DND-41 (cell line): ENCODE results near the gene GPA33.

Experiments used
- CTCF ChIP-seq: IDR thresholded peaks from 2 replicates; pipeline ENCODE4 v1.5.1; 2012; ENCODE audit warnings: borderline replicate concordance, low read length, moderate library complexity, mild to moderate bottlenecking; ENCODE audit not compliant: poor library complexity, severe bottlenecking; ENCODE audit errors: extremely low read depth
- EZH2 ChIP-seq: IDR thresholded peaks from 3 replicates; pipeline ENCODE4 v1.6.1; 2012; ENCODE audit warnings: borderline replicate concordance, low read depth, mild to moderate bottlenecking, moderate library complexity, low read length, inconsistent platforms; ENCODE audit not compliant: severe bottlenecking

DNA sequence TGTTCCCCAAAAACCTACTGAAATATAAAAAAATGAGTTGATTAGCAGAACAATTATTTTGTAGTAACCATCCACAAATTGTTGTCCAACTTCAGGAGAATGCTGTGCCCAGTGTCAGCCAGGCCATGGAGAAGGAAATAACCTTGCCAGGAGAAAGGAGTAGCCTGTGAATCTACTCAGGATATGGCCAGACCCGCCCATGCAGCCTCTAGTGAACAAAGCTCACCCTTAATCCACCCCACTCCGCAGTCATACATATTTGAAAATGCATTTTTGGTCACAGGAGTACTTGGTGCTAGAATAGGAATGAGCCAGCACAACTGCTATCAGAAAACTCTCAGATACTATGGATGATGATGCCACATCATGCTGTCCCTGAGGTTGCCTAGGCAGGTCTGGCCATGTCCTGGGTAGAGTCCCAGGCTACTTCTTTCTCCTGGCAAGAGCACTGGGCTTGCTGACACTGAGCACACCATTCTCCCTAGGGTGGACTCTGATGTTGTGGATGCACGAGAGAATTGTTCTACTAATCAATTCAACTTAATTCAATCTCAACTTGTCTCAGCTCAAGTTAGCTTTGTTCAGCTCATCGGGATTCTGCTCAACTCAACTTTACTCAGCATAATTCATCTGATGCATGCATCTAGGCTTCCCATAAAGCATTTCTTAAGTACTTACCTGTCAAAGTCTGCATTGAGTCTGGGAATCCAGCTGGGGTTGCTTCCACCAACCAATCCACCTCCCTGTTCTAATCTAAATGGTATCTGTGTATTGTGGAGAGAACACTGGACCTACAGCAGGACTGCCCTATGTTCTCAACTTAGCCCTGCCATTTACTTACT is 21.9 kb upstream of the GPA33 start:
- no peak for TF ChIP-seq CTCF
- no peak for TF ChIP-seq EZH2
